ENCODE results near the gene CKMT2. TPM values are rescaled to one million over a fixed set of nuclear protein-coding genes. Genes with fewer than 3 reads are reported as not detected.

Gene CKMT2
- polyA plus RNA-seq, 1 experiment, result 0.11 TPM

DNA sequence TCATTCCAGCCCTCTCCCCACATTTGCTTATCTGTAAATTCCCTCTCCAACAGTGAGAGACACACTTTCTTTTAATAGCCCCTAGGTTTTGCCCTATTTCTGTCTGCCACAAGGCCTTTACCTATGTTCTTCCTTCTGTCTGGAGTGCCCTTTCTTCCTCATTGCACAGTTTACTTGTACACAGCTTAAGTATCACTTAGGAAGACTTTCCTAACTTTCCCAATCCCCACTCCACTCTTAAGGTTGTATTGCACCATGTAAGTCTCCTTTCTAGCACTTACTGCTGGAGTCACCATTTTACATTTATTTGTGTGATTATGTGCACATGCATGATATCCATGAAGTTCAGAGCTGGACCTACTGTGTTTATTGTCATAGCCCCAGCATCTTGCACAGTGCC, 10.8 kb upstream of the CKMT2 start:
- DNase-seq (ENCODE audit: low read depth, low spot score), result no peak
- H3K9me3 ChIP-seq (ENCODE audit: control insufficient read depth, insufficient read depth, low read length), result no peaks in the 10 kb centered on the region
- POLR2A ChIA-PET, result no interaction called here
- TF ChIP-seq, protein P1, sequence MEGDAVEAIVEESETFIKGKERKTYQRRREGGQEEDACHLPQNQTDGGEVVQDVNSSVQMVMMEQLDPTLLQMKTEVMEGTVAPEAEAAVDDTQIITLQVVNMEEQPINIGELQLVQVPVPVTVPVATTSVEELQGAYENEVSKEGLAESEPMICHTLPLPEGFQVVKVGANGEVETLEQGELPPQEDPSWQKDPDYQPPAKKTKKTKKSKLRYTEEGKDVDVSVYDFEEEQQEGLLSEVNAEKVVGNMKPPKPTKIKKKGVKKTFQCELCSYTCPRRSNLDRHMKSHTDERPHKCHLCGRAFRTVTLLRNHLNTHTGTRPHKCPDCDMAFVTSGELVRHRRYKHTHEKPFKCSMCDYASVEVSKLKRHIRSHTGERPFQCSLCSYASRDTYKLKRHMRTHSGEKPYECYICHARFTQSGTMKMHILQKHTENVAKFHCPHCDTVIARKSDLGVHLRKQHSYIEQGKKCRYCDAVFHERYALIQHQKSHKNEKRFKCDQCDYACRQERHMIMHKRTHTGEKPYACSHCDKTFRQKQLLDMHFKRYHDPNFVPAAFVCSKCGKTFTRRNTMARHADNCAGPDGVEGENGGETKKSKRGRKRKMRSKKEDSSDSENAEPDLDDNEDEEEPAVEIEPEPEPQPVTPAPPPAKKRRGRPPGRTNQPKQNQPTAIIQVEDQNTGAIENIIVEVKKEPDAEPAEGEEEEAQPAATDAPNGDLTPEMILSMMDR (IDR thresholded peaks at IDR 0.05; ENCODE audit: low read depth, low read length), result no peak
- no peak overlapping the region for H3K27ac ChIP-seq (ENCODE audit: low read depth, low read length)
- H3K27me3 ChIP-seq (ENCODE audit: control insufficient read depth, insufficient read depth, low read length), result no peaks in the 10 kb centered on the region
- no peak overlapping the region for H3K4me3 ChIP-seq (ENCODE audit: low read depth, low read length)
- CTCF ChIA-PET, result no interaction called here

DNA sequence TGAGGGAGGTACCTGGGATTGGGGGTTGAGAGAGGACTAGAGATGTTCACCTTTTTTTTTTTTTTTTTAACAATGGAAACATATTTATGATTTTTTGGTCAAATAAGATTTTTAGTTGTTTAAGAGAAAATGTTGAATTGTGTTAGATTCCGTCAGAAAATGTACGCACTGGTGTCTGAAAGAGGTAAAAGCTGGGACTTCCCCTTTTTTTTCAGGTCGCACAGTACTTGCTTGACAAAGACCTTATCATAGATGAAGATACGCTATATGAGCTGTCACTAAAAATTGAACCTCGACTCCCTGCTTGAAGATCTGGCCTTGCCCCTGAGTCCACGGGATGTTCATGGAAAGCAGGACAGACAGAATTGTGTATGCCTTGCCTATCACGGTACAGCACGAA, 7.7 kb upstream of the CKMT2 start:
- H3K4me3 ChIP-seq (ENCODE audit: low read depth, low read length), result no peak overlapping the region
- CTCF ChIA-PET, result no interaction called here
- H3K27ac ChIP-seq (ENCODE audit: low read depth, low read length), result no peak overlapping the region
- POLR2A ChIA-PET, result no interaction called here
- H3K9me3 ChIP-seq (ENCODE audit: control insufficient read depth, insufficient read depth, low read length), result no peaks in the 10 kb centered on the region
- TF ChIP-seq, protein P1 (IDR thresholded peaks at IDR 0.05; ENCODE audit: low read depth, low read length), result no peak
- H3K27me3 ChIP-seq (ENCODE audit: control insufficient read depth, insufficient read depth, low read length), result no peaks in the 10 kb centered on the region
- no peak for DNase-seq (ENCODE audit: low read depth, low spot score)

DNA sequence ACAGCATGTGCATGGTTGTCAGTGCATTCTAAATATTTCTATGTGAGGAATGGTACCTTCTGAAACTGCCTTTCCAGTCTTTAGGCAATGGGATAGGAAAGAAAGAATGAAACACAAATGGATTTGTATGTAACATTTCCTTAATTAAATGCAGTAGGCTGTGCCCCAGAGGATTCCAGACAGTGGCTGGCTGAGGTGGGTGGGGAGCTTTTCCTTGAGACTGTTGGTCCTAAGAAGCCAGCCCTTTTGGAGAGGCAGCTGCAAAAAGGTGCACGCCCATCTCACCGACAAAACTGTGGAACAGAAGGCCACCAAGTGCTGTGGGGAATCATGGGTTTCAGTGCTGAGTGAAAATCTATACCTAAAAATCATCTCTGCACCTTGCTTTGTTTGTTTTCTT, 6.8 kb upstream of the CKMT2 start:
- no peaks in the 10 kb centered on the region for H3K27me3 ChIP-seq (ENCODE audit: control insufficient read depth, insufficient read depth, low read length)
- TF ChIP-seq, protein P1 (IDR thresholded peaks at IDR 0.05; ENCODE audit: low read depth, low read length), result no peak
- DNase-seq (ENCODE audit: low read depth, low spot score), result no peak
- no peak overlapping the region for H3K4me3 ChIP-seq (ENCODE audit: low read depth, low read length)
- H3K9me3 ChIP-seq (ENCODE audit: control insufficient read depth, insufficient read depth, low read length), result no peaks in the 10 kb centered on the region
- ChIA-PET POLR2A (no interaction called here), CTCF (interaction anchor here (0.6 kb wide), 1 partner anchor 539 kb away, joined by 3 read pairs; no protein-coding TSS in a partner anchor)
- H3K27ac ChIP-seq (ENCODE audit: low read depth, low read length), result no peak overlapping the region

DNA sequence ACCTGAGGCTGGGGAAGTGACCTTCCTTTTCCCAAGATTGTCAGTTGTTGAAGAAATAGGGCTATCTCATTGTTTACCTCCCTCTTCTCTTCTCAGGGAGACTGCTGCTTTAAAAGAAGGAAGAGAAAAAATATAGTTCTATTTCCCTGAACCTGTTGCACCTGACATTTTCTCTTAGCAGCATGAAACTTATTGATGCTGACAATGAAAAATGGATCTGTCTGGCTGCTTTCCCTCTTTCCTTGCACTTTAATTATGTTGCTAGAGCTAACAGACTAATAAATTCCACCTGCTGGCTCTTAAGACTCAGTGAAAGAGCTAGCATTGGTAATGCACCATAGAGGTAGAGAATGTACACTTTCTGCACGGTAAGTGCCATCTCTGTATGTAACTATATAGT, 6.2 kb upstream of the CKMT2 start:
- TF ChIP-seq, protein P1 (IDR thresholded peaks at IDR 0.05; ENCODE audit: low read depth, low read length), result no peak
- no peaks in the 10 kb centered on the region for H3K27me3 ChIP-seq (ENCODE audit: control insufficient read depth, insufficient read depth, low read length)
- H3K27ac ChIP-seq (ENCODE audit: low read depth, low read length), result no peak overlapping the region
- H3K4me3 ChIP-seq (ENCODE audit: low read depth, low read length), result no peak overlapping the region
- POLR2A ChIA-PET, result no interaction called here
- DNase-seq (ENCODE audit: low read depth, low spot score), result no peak
- no peaks in the 10 kb centered on the region for H3K9me3 ChIP-seq (ENCODE audit: control insufficient read depth, insufficient read depth, low read length)
- CTCF ChIA-PET, result no interaction called here

DNA sequence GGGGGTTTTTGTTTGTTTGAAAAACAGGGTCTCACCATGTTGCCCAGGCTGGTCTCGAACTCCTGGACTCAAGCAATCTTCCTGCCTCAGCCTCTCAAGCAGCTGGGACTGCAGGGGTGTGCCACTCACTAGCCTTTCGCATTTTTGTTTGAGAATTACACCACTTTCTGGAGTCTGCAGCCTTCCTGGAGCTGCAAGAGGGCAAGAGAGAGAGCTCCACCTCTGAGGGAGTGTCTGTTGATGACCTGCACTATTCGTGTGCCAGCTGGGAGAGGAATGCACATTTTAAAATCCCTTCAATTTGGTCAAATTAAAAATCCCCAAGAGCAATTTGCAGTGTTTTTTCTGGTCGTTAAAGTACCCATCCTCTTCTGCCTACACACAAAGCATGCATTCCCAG, 5.0 kb upstream of the CKMT2 start:
- Histone ChIP-seq H3K9me3 (ENCODE audit: control insufficient read depth, insufficient read depth, low read length) (no peaks in the 10 kb centered on the region), H3K27me3 (ENCODE audit: control insufficient read depth, insufficient read depth, low read length) (no peaks in the 10 kb centered on the region), H3K27ac (ENCODE audit: low read depth, low read length) (no peak overlapping the region), H3K4me3 (ENCODE audit: low read depth, low read length) (no peak overlapping the region)
- TF ChIP-seq, protein P1 (IDR thresholded peaks at IDR 0.05; ENCODE audit: low read depth, low read length), result no peak
- ChIA-PET CTCF (interaction anchor here (1.8 kb wide), 1 partner anchor 33 kb away, joined by 6 read pairs; no protein-coding TSS in a partner anchor), POLR2A (no interaction called here)
- no peak for DNase-seq (ENCODE audit: low read depth, low spot score)
